GM23338 (cell line): Measurements from ENCODE around the gene EP400.

Source experiments
- CREB1 ChIP-seq: fragments of 250-450 bp; sonication (Bioruptor Pico); IDR thresholded peaks from 2 replicates; pipeline ENCODE4 v1.5.0; 2020; ENCODE audit warnings: low read depth, mild to moderate bottlenecking, moderate library complexity
- CTCF ChIP-seq, 2 experiments: fragments of 200-600 bp in 1 of 2; sonication (generic) in 1 of 2; conservative IDR thresholded peaks; 2 replicates each; pipeline versions ENCODE4 v1.5.1 to v1.6.1; 2016 to 2017; ENCODE audit warnings: antibody characterized with exemption in 2 of 2, low read depth in 2 of 2, mild to moderate bottlenecking in 2 of 2, moderate library complexity in 1 of 2
- EZH2 ChIP-seq: fragments of 200-600 bp; sonication (generic); IDR thresholded peaks from one replicate; pipeline ENCODE4 v1.8.0; 2017; ENCODE audit warnings: antibody characterized with exemption, mild to moderate bottlenecking, low read depth; ENCODE audit not compliant: unreplicated experiment
- EZH2phosphoT487 ChIP-seq: fragments of 200-600 bp; sonication (generic); IDR thresholded peaks from one replicate; pipeline ENCODE4 v1.8.1; 2018; ENCODE audit warnings: antibody characterized with exemption; ENCODE audit not compliant: unreplicated experiment
- JUNB ChIP-seq: IDR thresholded peaks from one replicate; pipeline ENCODE4 v1.6.1; 2016; ENCODE audit warnings: antibody characterized with exemption; ENCODE audit not compliant: unreplicated experiment
- NANOG ChIP-seq: IDR thresholded peaks from 2 replicates; pipeline ENCODE4 v1.6.1; 2016; ENCODE audit warnings: antibody characterized with exemption, borderline replicate concordance
- POLR2AphosphoS5 ChIP-seq: IDR thresholded peaks from 2 replicates; pipeline ENCODE4 v1.6.1; 2016; ENCODE audit warnings: antibody characterized with exemption, low read depth
- TF ChIP-seq, protein P1 (sequence below): IDR thresholded peaks from one replicate; pipeline ENCODE4 v1.6.1; 2018; ENCODE audit warnings: antibody characterized with exemption; ENCODE audit not compliant: unreplicated experiment

DNA sequence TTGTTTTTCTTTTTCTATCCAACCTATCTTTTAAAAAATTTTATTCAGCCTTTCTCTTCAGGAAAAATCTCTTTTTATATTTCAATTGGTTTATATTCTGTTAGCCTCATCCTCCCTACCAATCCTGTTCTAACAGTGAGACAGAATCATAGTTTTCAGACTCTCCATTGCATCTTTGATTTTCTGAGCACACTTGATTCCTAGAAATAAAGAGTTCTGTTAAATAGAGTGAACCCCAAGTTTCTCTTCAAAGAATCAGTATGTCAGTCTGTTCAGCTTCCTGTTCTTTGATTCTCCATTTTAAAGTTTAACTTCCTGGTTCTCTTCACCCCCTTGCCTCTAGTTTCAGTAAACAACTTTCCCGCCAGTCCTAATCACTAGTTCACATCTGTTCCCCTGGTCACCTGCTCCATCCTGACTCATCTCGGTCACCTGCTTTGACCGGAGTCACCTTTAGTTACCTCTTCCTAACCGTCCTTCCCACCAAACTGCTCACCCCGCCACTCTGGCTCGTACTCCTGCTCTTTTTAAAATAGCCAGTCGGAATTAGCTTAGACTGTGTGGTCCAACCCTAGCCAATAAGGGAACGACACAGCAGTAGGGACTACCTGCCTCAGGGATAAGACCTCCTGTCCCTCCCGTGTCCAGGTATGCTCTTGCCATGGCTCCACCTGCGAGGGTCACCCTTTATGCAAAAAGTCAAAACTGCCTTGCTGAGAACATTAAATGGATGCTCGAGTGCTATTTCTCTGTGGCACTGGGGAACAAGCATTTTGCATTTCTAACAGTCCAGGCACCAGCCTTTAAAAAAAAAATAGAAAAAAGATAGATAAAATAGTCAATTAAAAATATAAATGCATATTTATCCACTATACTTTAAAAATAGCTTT is 146.0 kb downstream of the EP400 start:
- TF ChIP-seq CREB1 (no peak), CTCF (conservative IDR thresholded peaks at IDR 0.05; ENCODE audit: low read depth in 2 of 2) (no peak), EZH2 (no peak), POLR2AphosphoS5 (no peak), EZH2phosphoT487 (no peak), JUNB (no peak), NANOG (no peak)
- TF ChIP-seq, protein P1, sequence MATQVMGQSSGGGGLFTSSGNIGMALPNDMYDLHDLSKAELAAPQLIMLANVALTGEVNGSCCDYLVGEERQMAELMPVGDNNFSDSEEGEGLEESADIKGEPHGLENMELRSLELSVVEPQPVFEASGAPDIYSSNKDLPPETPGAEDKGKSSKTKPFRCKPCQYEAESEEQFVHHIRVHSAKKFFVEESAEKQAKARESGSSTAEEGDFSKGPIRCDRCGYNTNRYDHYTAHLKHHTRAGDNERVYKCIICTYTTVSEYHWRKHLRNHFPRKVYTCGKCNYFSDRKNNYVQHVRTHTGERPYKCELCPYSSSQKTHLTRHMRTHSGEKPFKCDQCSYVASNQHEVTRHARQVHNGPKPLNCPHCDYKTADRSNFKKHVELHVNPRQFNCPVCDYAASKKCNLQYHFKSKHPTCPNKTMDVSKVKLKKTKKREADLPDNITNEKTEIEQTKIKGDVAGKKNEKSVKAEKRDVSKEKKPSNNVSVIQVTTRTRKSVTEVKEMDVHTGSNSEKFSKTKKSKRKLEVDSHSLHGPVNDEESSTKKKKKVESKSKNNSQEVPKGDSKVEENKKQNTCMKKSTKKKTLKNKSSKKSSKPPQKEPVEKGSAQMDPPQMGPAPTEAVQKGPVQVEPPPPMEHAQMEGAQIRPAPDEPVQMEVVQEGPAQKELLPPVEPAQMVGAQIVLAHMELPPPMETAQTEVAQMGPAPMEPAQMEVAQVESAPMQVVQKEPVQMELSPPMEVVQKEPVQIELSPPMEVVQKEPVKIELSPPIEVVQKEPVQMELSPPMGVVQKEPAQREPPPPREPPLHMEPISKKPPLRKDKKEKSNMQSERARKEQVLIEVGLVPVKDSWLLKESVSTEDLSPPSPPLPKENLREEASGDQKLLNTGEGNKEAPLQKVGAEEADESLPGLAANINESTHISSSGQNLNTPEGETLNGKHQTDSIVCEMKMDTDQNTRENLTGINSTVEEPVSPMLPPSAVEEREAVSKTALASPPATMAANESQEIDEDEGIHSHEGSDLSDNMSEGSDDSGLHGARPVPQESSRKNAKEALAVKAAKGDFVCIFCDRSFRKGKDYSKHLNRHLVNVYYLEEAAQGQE: no peak
